ENCODE measurements around the gene FAM24B. TPM values are rescaled to one million over a fixed set of nuclear protein-coding genes. Genes with fewer than 3 reads are reported as not detected.
"Not testable (repeated sequence)": the region's sequence is repeated elsewhere in the genome, so short reads cannot be mapped to it uniquely, and the experiment has no call there.

Gene FAM24B
- total RNA-seq, 1 experiment from 2014 or later: 19.0 TPM

DNA sequence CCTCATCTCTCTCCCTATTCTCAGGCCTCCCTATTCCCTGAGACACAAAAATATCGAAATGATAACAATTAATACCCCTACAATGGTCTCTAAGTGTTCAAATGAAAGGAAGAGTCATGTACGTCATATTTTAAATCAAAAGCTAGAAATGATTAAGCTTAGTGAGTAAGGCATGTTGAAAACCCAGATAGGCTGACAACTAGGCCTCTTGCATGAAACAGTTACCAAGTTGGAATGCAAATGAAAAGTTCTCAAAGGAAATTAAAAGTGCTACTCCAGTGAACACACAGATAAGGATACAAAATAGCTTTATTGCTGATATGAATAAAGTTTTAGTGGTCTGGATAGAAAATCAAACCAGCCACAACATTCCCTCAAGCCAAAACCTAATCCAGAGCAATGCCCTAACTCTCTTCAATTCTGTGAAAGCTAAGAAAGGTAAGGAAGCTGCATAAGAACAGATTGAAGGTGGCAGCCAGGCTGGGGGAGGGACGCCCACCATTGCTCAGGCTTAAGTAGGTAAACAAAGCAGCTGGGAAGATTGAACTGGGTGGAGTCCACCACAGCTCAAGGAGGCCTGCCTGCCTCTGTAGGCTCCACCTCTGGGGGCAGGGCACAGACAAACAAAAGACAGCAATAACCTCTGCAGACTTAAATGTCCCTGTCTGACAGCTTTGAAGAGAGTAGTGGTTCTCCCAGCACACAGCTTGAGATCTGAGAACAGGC lies 12.5 kb downstream of the FAM24B start:
- H3K36me3 ChIP-seq (ENCODE audit: control insufficient read depth, insufficient read depth, low read length); H3K4me3 ChIP-seq (ENCODE audit: low read depth, low read length); H3K27me3 ChIP-seq (replicated peaks; ENCODE audit: control insufficient read depth, insufficient read depth, low read length); H3K27ac Mint-ChIP-seq (ENCODE audit: unreplicated experiment); H3K27me3 Mint-ChIP-seq (ENCODE audit: insufficient read depth, unreplicated experiment); POLR2A ChIA-PET; DNase-seq; intact Hi-C loops (cut with micrococcal nuclease; ENCODE audit: unreplicated experiment); H3K9me3 ChIP-seq; BruUV-seq (replicated peaks); CTCF ChIA-PET; H3K4me3 Mint-ChIP-seq (ENCODE audit: unreplicated experiment): not testable (repeated sequence)
- H3K4me1 ChIP-seq: peaks cover 27% of the 10 kb centered on the region
- H3K36me3 Mint-ChIP-seq (ENCODE audit: insufficient read depth, unreplicated experiment): peaks cover 17% of the 10 kb centered on the region
- peaks cover 13% of the 10 kb centered on the region for H3K4me1 Mint-ChIP-seq (ENCODE audit: low read depth, unreplicated experiment)
- H3K9me3 Mint-ChIP-seq (ENCODE audit: unreplicated experiment): peaks cover 22% of the 10 kb centered on the region

GRCh38 chr10:122864901-122865300 lies 14.5 kb downstream of the FAM24B start:
- no peak overlapping the region for H3K4me3 ChIP-seq (ENCODE audit: low read depth, low read length)
- H3K36me3 Mint-ChIP-seq (ENCODE audit: insufficient read depth, unreplicated experiment): peaks cover 20% of the 10 kb centered on the region
- no TSS peak for BruUV-seq (replicated peaks)
- peaks cover 22% of the 10 kb centered on the region for H3K9me3 Mint-ChIP-seq (ENCODE audit: unreplicated experiment)
- peaks cover 38% of the 10 kb centered on the region for H3K4me1 ChIP-seq
- POLR2A ChIA-PET: no interaction called here
- H3K9me3 ChIP-seq: peaks cover 8% of the 10 kb centered on the region; the same call in 1 of the 2 replicates
- H3K27me3 Mint-ChIP-seq (ENCODE audit: insufficient read depth, unreplicated experiment): no peaks in the 10 kb centered on the region
- no peaks in the 10 kb centered on the region for H3K27me3 ChIP-seq (replicated peaks; ENCODE audit: control insufficient read depth, insufficient read depth, low read length)
- H3K27ac Mint-ChIP-seq (ENCODE audit: unreplicated experiment): no peak overlapping the region
- H3K4me1 Mint-ChIP-seq (ENCODE audit: low read depth, unreplicated experiment): peaks cover 18% of the 10 kb centered on the region
- DNase-seq: no peak
- CTCF ChIA-PET: no interaction called here
- H3K36me3 ChIP-seq (ENCODE audit: control insufficient read depth, insufficient read depth, low read length): no peaks in the 10 kb centered on the region
- H3K4me3 Mint-ChIP-seq (ENCODE audit: unreplicated experiment): no peak overlapping the region
- TF ChIP-seq, protein P1, sequence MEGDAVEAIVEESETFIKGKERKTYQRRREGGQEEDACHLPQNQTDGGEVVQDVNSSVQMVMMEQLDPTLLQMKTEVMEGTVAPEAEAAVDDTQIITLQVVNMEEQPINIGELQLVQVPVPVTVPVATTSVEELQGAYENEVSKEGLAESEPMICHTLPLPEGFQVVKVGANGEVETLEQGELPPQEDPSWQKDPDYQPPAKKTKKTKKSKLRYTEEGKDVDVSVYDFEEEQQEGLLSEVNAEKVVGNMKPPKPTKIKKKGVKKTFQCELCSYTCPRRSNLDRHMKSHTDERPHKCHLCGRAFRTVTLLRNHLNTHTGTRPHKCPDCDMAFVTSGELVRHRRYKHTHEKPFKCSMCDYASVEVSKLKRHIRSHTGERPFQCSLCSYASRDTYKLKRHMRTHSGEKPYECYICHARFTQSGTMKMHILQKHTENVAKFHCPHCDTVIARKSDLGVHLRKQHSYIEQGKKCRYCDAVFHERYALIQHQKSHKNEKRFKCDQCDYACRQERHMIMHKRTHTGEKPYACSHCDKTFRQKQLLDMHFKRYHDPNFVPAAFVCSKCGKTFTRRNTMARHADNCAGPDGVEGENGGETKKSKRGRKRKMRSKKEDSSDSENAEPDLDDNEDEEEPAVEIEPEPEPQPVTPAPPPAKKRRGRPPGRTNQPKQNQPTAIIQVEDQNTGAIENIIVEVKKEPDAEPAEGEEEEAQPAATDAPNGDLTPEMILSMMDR (IDR thresholded peaks at IDR 0.05; ENCODE audit: insufficient read depth in 1 of 2, low read depth in 1 of 2, low read length in 1 of 2, severe bottlenecking in 1 of 2, unreplicated experiment in 1 of 2): no peak
- intact Hi-C loops (cut with micrococcal nuclease; ENCODE audit: unreplicated experiment): no loop called here

- no peaks in the 10 kb centered on the region for H3K27me3 ChIP-seq (replicated peaks; ENCODE audit: control insufficient read depth, insufficient read depth, low read length)
- ChIA-PET POLR2A (no interaction called here), CTCF (no interaction called here)
- H3K36me3 ChIP-seq (ENCODE audit: control insufficient read depth, insufficient read depth, low read length): no peaks in the 10 kb centered on the region
- Mint-ChIP-seq H3K4me1 (ENCODE audit: low read depth, unreplicated experiment) (peaks cover 18% of the 10 kb centered on the region), H3K9me3 (ENCODE audit: unreplicated experiment) (peaks cover 22% of the 10 kb centered on the region), H3K27ac (ENCODE audit: unreplicated experiment) (no peak overlapping the region), H3K4me3 (ENCODE audit: unreplicated experiment) (no peak overlapping the region), H3K36me3 (ENCODE audit: insufficient read depth, unreplicated experiment) (peaks cover 20% of the 10 kb centered on the region), H3K27me3 (ENCODE audit: insufficient read depth, unreplicated experiment) (no peaks in the 10 kb centered on the region)
- TF ChIP-seq, protein P1 (IDR thresholded peaks at IDR 0.05; ENCODE audit: insufficient read depth in 1 of 2, low read depth in 1 of 2, low read length in 1 of 2, severe bottlenecking in 1 of 2, unreplicated experiment in 1 of 2): no peak
- H3K4me1 ChIP-seq: peaks cover 38% of the 10 kb centered on the region
- H3K4me3 ChIP-seq (ENCODE audit: low read depth, low read length): no peak overlapping the region
- H3K9me3 ChIP-seq: peaks cover 8% of the 10 kb centered on the region; the same call in 1 of the 2 replicates
- no TSS peak for BruUV-seq (replicated peaks)
- intact Hi-C loops (cut with micrococcal nuclease; ENCODE audit: unreplicated experiment): no loop called here
- DNase-seq: no peak
Measured at GRCh38 chr10:122864194-122864592, 15.2 kb downstream of the FAM24B start.

All from Caco-2 (cell line).